GM12878 (cell line): ENCODE results near the gene MESD. TPM values are rescaled to one million over a fixed set of nuclear protein-coding genes. Genes with fewer than 3 reads are reported as not detected.
A peak's percentile ranks its signal among the peaks of the same experiment; 100 is the strongest.

Source experiments
- ATAC-seq: fragments of 200-7000 bp; cut with Tn5 transposase; 3 replicates; pipeline ENCODE4 v1.9.1; 2020; ENCODE audit warnings: mild to moderate bottlenecking, moderate library complexity
- BruUV-seq: library from RNA; stranded (reverse); fragments of 400-500 nt; replicated peaks from 2 replicates; lab custom pipeline; 2021; lab: Mats Ljungman, UMichigan
- CTCF ChIA-PET: fragments of 300-600 bp; sonication (Branson Sonifier 250); formaldehyde crosslinking; extraction: SDS; loops from one replicate; lab custom pipeline; 2021; ENCODE audit warnings: inconsistent platforms; lab: Yijun Ruan, JAX
- POLR2A ChIA-PET: fragments of 350-600 bp; formaldehyde crosslinking; extraction: SDS; loops from one replicate; lab custom pipeline; 2021; ENCODE audit warnings: inconsistent platforms; lab: Charles Lee
- RAD21 ChIA-PET: fragments of 300-600 bp; sonication (Branson Sonifier 250); formaldehyde crosslinking; loops from one replicate; lab custom pipeline; 2023; ENCODE audit warnings: antibody characterized with exemption; ENCODE audit not compliant: unreplicated experiment; lab: Charles Lee
- SMC1A ChIA-PET: fragments of 300-600 bp; sonication (Branson Sonifier 250); formaldehyde crosslinking; loops from one replicate; lab custom pipeline; 2023; ENCODE audit not compliant: unreplicated experiment, uncharacterized antibody; lab: Charles Lee
- DNase-seq: peaks from one replicate; pipeline ENCODE4 v3.0.0-alpha.2; 2011; ENCODE audit warnings: low read depth, low spot score
- FAIRE-seq: peaks from 3 replicates; lab custom pipeline; 2011; peaks lifted over from hg19 to GRCh38; lab: Jason Lieb, UNC
- H2AFZ ChIP-seq: 2 replicates; pipeline ENCODE4 v1.6.0; 2011; ENCODE audit warnings: low read depth, low read length, control low read depth; ENCODE audit not compliant: control insufficient read depth
- H3K27ac ChIP-seq: 2 replicates; pipeline ENCODE4 v1.5.1; 2011; ENCODE audit warnings: control low read depth; ENCODE audit not compliant: control insufficient read depth, insufficient read depth
- H3K27me3 ChIP-seq, 2 experiments: replicated peaks in 1 of 2; 2 replicates each; pipeline versions ENCODE4 v1.6.0 to v1.6.1; 2011; ENCODE audit warnings: low read length in 1 of 2; ENCODE audit not compliant: control insufficient read depth in 2 of 2, insufficient read depth in 2 of 2
- H3K36me3 ChIP-seq, 2 experiments: 2 replicates each; pipeline ENCODE4 v1.5.1; 2011; ENCODE audit warnings: low read length in 1 of 2; ENCODE audit not compliant: control insufficient read depth in 2 of 2, insufficient read depth in 2 of 2
- H3K4me1 ChIP-seq: 2 replicates; pipeline ENCODE4 v1.6.1; 2011; ENCODE audit warnings: mild to moderate bottlenecking, low read length, moderate library complexity, mixed read lengths; ENCODE audit not compliant: control insufficient read depth, insufficient read depth
- H3K4me2 ChIP-seq: 2 replicates; pipeline ENCODE4 v1.6.0; 2011; ENCODE audit warnings: control low read depth; ENCODE audit not compliant: control insufficient read depth, insufficient read depth
- H3K4me3 ChIP-seq: fragments of 200-600 bp; sonication (generic); 2 replicates; pipeline ENCODE4 v1.5.1; 2016
- H3K79me2 ChIP-seq: 2 replicates; pipeline ENCODE4 v1.6.0; 2011; ENCODE audit warnings: low read length; ENCODE audit not compliant: control insufficient read depth, insufficient read depth
- H3K9ac ChIP-seq: 2 replicates; pipeline ENCODE4 v1.8.0; 2011; ENCODE audit warnings: low read length, control low read depth, mixed read lengths; ENCODE audit not compliant: control insufficient read depth, insufficient read depth
- H3K9me3 ChIP-seq: replicated peaks from 3 replicates; pipeline ENCODE4 v1.5.1; 2011; ENCODE audit warnings: mild to moderate bottlenecking, low read length; ENCODE audit not compliant: control insufficient read depth, insufficient read depth
- H4K20me1 ChIP-seq: 2 replicates; pipeline ENCODE4 v1.6.0; 2011; ENCODE audit not compliant: control insufficient read depth, insufficient read depth
- BACH1 ChIP-seq: fragments of 450-650 bp; IDR thresholded peaks from 2 replicates; pipeline ENCODE4 v1.6.1; 2017; ENCODE audit warnings: mild to moderate bottlenecking, borderline replicate concordance
- BMI1 ChIP-seq: fragments of 450-650 bp; IDR thresholded peaks from 2 replicates; pipeline ENCODE4 v1.6.1; 2016; ENCODE audit warnings: mild to moderate bottlenecking, moderate library complexity, borderline replicate concordance
- HDAC6 ChIP-seq: fragments of 200-600 bp; sonication (generic); IDR thresholded peaks from one replicate; pipeline ENCODE4 v1.8.0; 2017; ENCODE audit warnings: antibody characterized with exemption; ENCODE audit not compliant: unreplicated experiment
- SMAD5 ChIP-seq: IDR thresholded peaks from 2 replicates; pipeline ENCODE4 v1.6.1; 2016; ENCODE audit warnings: antibody characterized with exemption, low read depth
- WRNIP1 ChIP-seq: IDR thresholded peaks from 2 replicates; pipeline ENCODE4 v1.6.1; 2011; ENCODE audit warnings: low read depth, low read length, improper control_type of control experiment, borderline replicate concordance
- ZNF207 ChIP-seq: fragments of 450-650 bp; IDR thresholded peaks from 2 replicates; pipeline ENCODE4 v1.6.1; 2014; ENCODE audit warnings: antibody characterized with exemption, mild to moderate bottlenecking, borderline replicate concordance
- WGBS: methylation state at CpG from one replicate; pipeline ENCODE4 v1.1.6; 2016; ENCODE audit warnings: low lambda C conversion rate; ENCODE audit not compliant: insufficient replicate concordance, insufficient coverage; ENCODE audit errors: missing lambda C conversion rate; 5-methylcytosine and 5-hydroxymethylcytosine counted together
- in situ Hi-C: fragments of 300-500 bp; cut with MboI; formaldehyde crosslinking; loops from 9 replicates; pipeline ENCODE4 v1.14.3; 2018; ENCODE audit warnings: mixed read lengths
- intact Hi-C: fragments of 100-400 bp; cut with micrococcal nuclease; formaldehyde crosslinking; loops from one replicate; pipeline ENCODE4 v1.14.2; 2022; ENCODE audit not compliant: unreplicated experiment
- polyA plus RNA-seq, 11 experiments: library from polyadenylated mRNA; depleted of rRNA in 4 of 11; unstranded in 6 of 11; stranded (reverse) in 5 of 11; fragments of >200 nt; fragmentation: Nextera tagmentation in 4 of 11; fragmentation: Illumina TruSeq in 1 of 11; extraction: Ambion mirVana in 4 of 11; extraction: Trizol in 1 of 11; gene quantifications; 1 replicate in 1 of 11; 2 replicates in 10 of 11; pipeline versions ENCODE4 v1.2.1 to v1.2.3, GENCODE V29; 2011 to 2016; ENCODE audit warnings: inconsistent platforms in 2 of 11, missing spikeins in 2 of 11, low read depth in 1 of 11
- total RNA-seq, 4 experiments: library from RNA; depleted of rRNA in 3 of 4; stranded (reverse); fragments of >200 nt in 3 of 4; fragmentation: Illumina TruSeq in 1 of 4; extraction: Trizol in 1 of 4; gene quantifications; 2 replicates each; pipeline versions ENCODE4 v1.2.1 to v1.2.3, GENCODE V29; 2013 to 2021
- TF ChIP-seq, protein P1 (sequence below): IDR thresholded peaks from 2 replicates; pipeline ENCODE4 v1.6.1; 2011; ENCODE audit warnings: borderline replicate concordance, low read depth, mild to moderate bottlenecking, moderate library complexity, low read length; ENCODE audit not compliant: insufficient read depth, poor library complexity, severe bottlenecking

The MESD gene
- total and polyA plus RNA-seq, 10 of the 15 experiments (the other 5 are each of a cell fraction or from before 2014, with no cell fraction given) = 10.2 to 39.8 (median 20.9) TPM

DNA sequence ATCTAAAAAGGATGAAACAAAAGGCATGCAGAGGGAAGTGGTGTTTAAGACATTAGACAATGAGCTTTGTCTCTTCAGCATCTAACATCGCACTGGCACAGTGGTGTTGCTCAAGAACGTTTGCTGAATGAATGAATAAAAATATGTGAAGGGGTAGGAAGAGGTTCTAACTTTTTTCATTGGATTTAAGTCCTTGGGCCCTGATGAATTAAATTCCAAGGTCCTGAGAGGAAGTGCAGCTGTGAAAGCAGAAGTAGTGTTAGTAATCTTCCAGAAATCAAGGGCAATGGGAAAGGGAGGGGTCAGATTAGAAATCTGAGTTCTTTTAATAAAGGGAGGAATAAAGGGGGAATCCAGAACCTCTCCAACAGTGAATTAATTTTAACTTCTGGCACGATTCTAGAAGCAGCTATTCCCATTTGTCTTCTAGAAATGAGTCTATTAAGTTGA is 40.7 kb upstream of the MESD start (continued):
- TF ChIP-seq ZNF207 (no peak), SMAD5 (no peak), WRNIP1 (no peak)
- TF ChIP-seq, all 136 proteins: peak for 0

- WGBS = 33% methylated on average over 3 of the region's 3 CpGs
- DNase-seq = no peak
- no peaks in the 10 kb centered on the region for H3K27me3 ChIP-seq
- H3K27ac ChIP-seq = no peak overlapping the region
- H3K9ac ChIP-seq = no peak overlapping the region
- intact Hi-C loops = no loop called here
- CTCF ChIA-PET = interaction anchor here (1.3 kb wide), 1 partner anchor 236 kb away, joined by 4 read pairs; no protein-coding TSS in a partner anchor
- no peak overlapping the region for H2AFZ ChIP-seq
- no peaks in the 10 kb centered on the region for H3K36me3 ChIP-seq
- no peak for FAIRE-seq
- no peak overlapping the region for H3K4me3 ChIP-seq
- H3K4me2 ChIP-seq = no peak overlapping the region
- SMC1A ChIA-PET = interaction anchor here (1.7 kb wide), 1 partner anchor 10 kb away, joined by 5 read pairs; no protein-coding TSS in a partner anchor
- no TSS peak for BruUV-seq
- H3K9me3 ChIP-seq = peaks cover 5% of the 10 kb centered on the region
- POLR2A ChIA-PET = interaction anchor here (1.0 kb wide), 1 partner anchor 29 kb away, joined by 3 read pairs; the partner anchor contains the start of gene TLNRD1
- peaks cover 19% of the 10 kb centered on the region for H3K4me1 ChIP-seq
- in situ Hi-C loops = no loop called here
- RAD21 ChIA-PET = no interaction called here
- H3K79me2 ChIP-seq = no peaks in the 10 kb centered on the region
- no peaks in the 10 kb centered on the region for H4K20me1 ChIP-seq
- ATAC-seq = no peak
- TF ChIP-seq HDAC6 = no peak
- TF ChIP-seq, protein P1, sequence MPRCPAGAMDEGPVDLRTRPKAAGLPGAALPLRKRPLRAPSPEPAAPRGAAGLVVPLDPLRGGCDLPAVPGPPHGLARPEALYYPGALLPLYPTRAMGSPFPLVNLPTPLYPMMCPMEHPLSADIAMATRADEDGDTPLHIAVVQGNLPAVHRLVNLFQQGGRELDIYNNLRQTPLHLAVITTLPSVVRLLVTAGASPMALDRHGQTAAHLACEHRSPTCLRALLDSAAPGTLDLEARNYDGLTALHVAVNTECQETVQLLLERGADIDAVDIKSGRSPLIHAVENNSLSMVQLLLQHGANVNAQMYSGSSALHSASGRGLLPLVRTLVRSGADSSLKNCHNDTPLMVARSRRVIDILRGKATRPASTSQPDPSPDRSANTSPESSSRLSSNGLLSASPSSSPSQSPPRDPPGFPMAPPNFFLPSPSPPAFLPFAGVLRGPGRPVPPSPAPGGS = peak; percentile 18
- no peak for TF ChIP-seq BMI1
- peak; percentile 70; the same call in 1 of the 2 replicates for TF ChIP-seq BACH1
Measured at GRCh38 chr15:81029414-81030300, 40.0 kb upstream of the MESD start.
